Measurements from ENCODE around the gene VWDE. TPM values are rescaled to one million over a fixed set of nuclear protein-coding genes. Genes with fewer than 3 reads are reported as not detected.
A peak's percentile ranks its signal among the peaks of the same experiment; 100 is the strongest.

VWDE gene
- total and polyA plus RNA-seq, 2 donors from 2014 or later, result 0.69 to 1.5 TPM

DNA sequence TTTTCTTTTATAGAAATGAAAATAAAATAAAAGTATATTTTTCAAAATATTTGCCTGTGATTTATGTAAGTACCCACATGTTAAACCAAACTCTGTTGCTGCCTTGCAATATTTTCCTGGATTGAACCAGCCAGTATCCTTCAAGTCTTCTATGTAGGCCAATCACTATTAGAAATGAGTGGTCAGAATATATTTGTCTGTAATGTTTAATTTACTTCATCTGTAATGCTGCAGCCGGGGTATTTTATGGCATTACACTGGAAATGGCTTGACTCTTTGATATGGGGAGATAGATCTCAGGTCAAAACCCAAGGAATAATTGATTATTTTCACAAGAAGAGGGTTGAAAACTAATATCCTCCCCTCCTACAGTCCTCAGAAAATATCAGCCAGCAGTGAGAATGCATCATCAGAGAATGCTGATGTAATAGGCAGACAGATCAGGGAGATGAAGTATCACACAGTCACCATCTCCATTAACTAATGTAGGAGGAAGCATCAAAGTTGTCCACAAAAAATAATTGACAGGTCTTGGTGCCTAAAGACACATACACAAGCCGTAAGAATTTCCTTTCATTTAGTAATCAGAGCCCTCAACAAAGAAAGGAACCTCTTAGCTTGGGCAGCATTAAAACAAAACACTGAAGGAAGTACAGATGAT is 82.5 kb downstream of the VWDE start:
- Histone ChIP-seq H3K27ac (ENCODE audit: low read depth in 2 of 2, low read length in 2 of 2) (peak overlapping the region in 1 of 2 donors; percentile 48), H3K9me3 (ENCODE audit: control insufficient read depth in 2 of 3, insufficient read depth in 1 of 3, low read length in 3 of 3) (no peaks in the 10 kb centered on the region), H3K4me1 (ENCODE audit: control insufficient read depth in 2 of 3, insufficient read depth in 2 of 3, low read depth in 1 of 3, low read length in 3 of 3) (peaks cover 0 to 4% (median 0%) of the 10 kb centered on the region in 3 donors), H3K4me3 (ENCODE audit: low read length in 3 of 3) (no peak overlapping the region), H3K9ac (ENCODE audit: low read length in 3 of 3) (no peak overlapping the region), H3K27me3 (ENCODE audit: control insufficient read depth, insufficient read depth, low read length) (no peaks in the 10 kb centered on the region), H3K36me3 (ENCODE audit: control insufficient read depth in 2 of 3, insufficient read depth in 3 of 3, low read length in 3 of 3) (no peaks in the 10 kb centered on the region)
- FAIRE-seq (no peak), DNase-seq (no peak)
- TF ChIP-seq, protein P1, sequence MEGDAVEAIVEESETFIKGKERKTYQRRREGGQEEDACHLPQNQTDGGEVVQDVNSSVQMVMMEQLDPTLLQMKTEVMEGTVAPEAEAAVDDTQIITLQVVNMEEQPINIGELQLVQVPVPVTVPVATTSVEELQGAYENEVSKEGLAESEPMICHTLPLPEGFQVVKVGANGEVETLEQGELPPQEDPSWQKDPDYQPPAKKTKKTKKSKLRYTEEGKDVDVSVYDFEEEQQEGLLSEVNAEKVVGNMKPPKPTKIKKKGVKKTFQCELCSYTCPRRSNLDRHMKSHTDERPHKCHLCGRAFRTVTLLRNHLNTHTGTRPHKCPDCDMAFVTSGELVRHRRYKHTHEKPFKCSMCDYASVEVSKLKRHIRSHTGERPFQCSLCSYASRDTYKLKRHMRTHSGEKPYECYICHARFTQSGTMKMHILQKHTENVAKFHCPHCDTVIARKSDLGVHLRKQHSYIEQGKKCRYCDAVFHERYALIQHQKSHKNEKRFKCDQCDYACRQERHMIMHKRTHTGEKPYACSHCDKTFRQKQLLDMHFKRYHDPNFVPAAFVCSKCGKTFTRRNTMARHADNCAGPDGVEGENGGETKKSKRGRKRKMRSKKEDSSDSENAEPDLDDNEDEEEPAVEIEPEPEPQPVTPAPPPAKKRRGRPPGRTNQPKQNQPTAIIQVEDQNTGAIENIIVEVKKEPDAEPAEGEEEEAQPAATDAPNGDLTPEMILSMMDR (IDR thresholded peaks at IDR 0.05; ENCODE audit: borderline replicate concordance, extremely low read depth, insufficient read depth), result no peak
- intact Hi-C loops (cut with DNase I), result loop anchor here (10.0 kb wide), 1 partner anchor 246 kb away; no protein-coding TSS in a partner anchor

DNA sequence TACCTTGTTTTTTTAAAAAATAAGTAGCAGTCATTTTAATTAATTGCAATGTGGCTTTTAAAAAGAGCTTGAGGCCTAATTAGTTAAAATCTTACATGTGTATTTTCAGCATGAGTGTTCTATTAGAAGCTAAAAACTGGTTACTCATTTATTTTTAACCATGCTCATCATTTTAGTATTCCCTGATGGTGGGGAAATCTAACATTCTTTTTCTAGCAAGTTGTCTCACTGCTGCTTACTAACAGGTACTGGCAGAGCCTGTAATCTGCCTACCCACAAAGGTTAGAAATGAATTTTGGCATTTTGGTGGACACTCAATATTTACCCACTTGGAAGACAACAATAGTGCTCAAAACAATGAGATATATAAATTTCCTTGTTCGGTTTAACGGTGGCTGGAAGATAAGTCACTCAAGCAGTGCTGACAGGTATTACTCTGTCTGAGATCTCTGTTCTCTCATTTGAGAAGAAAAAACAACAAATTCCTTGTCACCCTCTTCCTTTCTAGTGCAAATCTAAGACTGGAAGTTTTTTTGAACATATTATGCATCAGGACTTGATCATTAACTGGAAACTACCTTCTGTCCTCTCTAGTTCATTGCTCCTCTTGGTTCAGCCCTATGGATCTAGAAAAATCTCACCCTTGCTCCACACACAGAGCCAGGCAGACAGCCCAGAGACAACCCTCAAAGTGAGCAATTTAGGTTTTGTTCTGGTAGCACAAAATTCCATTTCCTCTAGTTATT is 83.3 kb downstream of the VWDE start:
- TF ChIP-seq, protein P1 (IDR thresholded peaks at IDR 0.05; ENCODE audit: borderline replicate concordance, extremely low read depth, insufficient read depth), result no peak
- intact Hi-C loops (cut with DNase I), result loop anchor here (10.0 kb wide), 1 partner anchor 246 kb away; no protein-coding TSS in a partner anchor
- DNase-seq, result no peak
- peak; percentile 6 for FAIRE-seq
- no peaks in the 10 kb centered on the region for H3K27me3 ChIP-seq (ENCODE audit: control insufficient read depth, insufficient read depth, low read length)
- H3K27ac ChIP-seq (ENCODE audit: low read depth in 2 of 2, low read length in 2 of 2), result peak overlapping the region; percentile 45 to 66
- H3K36me3 ChIP-seq (ENCODE audit: control insufficient read depth in 2 of 3, insufficient read depth in 3 of 3, low read length in 3 of 3), result no peaks in the 10 kb centered on the region
- H3K9me3 ChIP-seq (ENCODE audit: control insufficient read depth in 2 of 3, insufficient read depth in 1 of 3, low read length in 3 of 3), result no peaks in the 10 kb centered on the region
- no peak overlapping the region for H3K9ac ChIP-seq (ENCODE audit: low read length in 3 of 3)
- peaks cover 0 to 4% (median 0%) of the 10 kb centered on the region in 3 donors for H3K4me1 ChIP-seq (ENCODE audit: control insufficient read depth in 2 of 3, insufficient read depth in 2 of 3, low read depth in 1 of 3, low read length in 3 of 3)
- H3K4me3 ChIP-seq (ENCODE audit: low read length in 3 of 3), result peak overlapping the region in 1 of 3 donors; percentile 3

DNA sequence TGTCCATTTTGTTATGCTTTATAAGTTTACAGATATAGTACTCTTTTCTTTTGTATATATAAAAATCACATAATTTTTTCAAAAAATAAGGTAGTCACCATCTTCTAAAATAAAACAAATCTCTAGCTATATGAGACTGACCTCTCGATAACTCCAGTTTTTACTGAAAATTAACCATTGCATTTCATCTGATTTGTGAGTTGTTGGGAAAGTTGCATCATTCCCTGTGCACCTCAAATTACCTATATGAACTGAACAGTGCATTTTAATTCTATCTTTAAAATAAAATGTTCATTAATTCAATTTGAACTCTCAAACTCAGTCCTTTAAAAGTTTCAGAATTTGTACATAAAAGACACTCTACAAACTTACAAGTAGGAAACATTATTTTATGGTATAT is 86.0 kb downstream of the VWDE start:
- no peak overlapping the region for H3K9ac ChIP-seq (ENCODE audit: low read length in 3 of 3)
- H3K36me3 ChIP-seq (ENCODE audit: control insufficient read depth in 2 of 3, insufficient read depth in 3 of 3, low read length in 3 of 3), result no peaks in the 10 kb centered on the region
- H3K27ac ChIP-seq (ENCODE audit: low read depth in 2 of 2, low read length in 2 of 2), result no peak overlapping the region
- FAIRE-seq, result no peak
- no peaks in the 10 kb centered on the region for H3K9me3 ChIP-seq (ENCODE audit: control insufficient read depth in 2 of 3, insufficient read depth in 1 of 3, low read length in 3 of 3)
- no peaks in the 10 kb centered on the region for H3K27me3 ChIP-seq (ENCODE audit: control insufficient read depth, insufficient read depth, low read length)
- no peak overlapping the region for H3K4me3 ChIP-seq (ENCODE audit: low read length in 3 of 3)
- intact Hi-C loops (cut with DNase I), result no loop called here
- no peak for DNase-seq
- TF ChIP-seq, protein P1 (IDR thresholded peaks at IDR 0.05; ENCODE audit: borderline replicate concordance, extremely low read depth, insufficient read depth), result no peak
- peaks cover 0 to 4% (median 0%) of the 10 kb centered on the region in 3 donors for H3K4me1 ChIP-seq (ENCODE audit: control insufficient read depth in 2 of 3, insufficient read depth in 2 of 3, low read depth in 1 of 3, low read length in 3 of 3)
